ENCODE results near the gene GABRB1.

GABRB1 gene

DNA sequence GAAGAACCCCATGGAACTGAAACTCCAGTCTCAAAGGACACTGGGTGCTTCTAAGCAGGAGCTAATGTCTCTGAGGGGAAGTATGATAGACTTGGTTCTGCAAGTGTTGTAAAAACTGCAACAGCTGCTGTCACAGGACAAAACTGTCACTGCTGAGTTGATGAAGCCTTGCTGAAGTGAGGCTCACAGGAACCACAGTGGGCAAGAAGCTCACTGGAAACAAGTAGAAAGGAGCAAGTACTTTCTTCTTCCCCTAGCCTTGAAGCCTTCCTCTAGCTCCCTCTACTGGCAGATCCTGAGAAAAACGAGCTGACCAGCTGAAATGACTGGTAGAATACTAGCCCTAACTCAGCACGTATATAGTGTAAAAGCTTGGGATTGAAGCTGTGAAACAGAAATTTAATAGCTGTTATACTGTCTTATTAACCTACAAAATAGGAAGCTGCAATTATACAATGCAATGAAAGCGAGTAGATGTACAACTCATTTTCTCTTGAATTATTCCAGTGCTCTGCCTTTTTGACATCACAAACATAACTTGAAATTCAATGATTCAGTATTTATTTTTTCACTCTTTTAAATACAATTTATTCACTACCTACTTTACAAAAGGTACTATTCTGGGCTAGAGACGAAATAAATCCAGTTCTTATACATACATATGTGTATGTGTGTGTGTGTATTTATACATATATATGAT lies 91.4 kb downstream of the GABRB1 start:
- DNase-seq, result peak; percentile 53

DNA sequence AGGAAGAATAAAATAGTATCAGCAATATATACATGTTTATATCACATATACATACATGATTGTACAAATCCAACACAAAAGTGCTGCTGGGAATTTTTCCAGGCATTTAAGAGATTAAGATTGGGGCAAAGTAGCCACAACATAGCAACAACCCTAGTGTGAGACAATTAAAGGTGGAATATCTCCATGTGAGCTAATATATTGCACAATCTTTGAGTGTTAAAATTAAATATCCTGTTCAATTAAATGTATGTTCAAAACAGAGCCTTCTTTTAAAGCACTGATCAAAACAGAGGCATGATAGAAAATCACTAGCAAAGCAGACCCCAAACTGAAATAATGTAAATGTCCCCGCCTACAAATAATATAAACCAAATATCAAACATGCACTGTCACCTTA lies 97.6 kb downstream of the GABRB1 start:
- DNase-seq, result no peak

DNA sequence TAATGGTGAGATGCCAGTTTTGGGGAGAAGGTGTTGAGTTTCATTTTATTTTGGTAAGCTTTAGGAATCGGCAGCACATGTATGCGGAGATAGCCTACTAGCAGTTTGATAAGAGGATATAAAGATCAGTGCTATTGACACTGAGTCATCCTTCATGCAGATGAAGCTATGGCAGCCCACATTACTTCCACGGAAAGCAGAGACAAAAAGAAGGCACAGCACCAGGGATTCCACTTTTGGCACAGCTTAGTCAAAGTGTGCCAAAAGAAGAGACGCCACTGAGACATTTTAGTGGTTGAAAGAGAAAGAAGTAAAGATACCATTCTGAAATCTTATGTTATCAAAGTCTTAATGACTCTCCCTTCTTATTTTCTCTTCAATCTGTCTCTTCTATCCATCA lies 103.8 kb downstream of the GABRB1 start:
- no peak for DNase-seq

DNA sequence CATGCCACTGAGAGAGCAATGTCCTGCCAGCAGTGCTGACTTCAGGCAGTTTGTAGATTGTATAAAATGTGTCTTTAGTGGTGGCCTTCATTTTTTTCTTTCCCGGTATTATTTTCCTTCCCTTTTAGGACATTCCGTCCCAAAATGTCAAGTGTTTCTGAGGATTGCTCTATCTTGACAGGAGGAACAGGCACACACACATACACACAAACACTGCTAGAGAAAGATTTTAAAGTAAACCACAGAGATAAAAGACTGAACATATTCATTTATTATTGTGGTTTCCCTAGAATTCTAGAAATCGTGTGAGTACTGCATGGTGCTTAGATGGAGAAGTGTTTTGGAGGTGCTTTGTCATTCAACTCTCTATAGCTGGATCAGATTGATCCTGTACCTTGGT lies 111.9 kb downstream of the GABRB1 start:
- DNase-seq, result no peak

DNA sequence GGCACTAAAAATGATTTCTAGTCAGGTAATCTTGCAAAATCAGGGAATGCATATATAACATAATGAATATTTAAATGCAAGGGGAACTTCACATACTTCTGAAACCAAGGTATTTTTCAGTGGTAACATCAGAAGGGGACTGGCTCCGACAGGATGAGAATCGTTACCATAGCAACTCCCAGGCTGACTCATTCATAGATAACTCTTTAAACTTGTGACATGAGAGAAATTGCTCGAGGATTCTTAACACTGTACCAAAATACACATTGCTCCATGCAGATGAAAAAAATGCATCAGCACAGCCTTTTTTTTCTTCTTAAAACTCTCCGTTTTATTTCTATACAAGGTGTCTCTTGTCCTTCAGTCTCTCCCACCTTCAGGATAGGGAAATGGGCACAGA lies 114.3 kb downstream of the GABRB1 start:
- no peak for DNase-seq

GRCh38 chr4:47154816-47155370 lies 123.5 kb downstream of the GABRB1 start:
- no peak for DNase-seq

DNA sequence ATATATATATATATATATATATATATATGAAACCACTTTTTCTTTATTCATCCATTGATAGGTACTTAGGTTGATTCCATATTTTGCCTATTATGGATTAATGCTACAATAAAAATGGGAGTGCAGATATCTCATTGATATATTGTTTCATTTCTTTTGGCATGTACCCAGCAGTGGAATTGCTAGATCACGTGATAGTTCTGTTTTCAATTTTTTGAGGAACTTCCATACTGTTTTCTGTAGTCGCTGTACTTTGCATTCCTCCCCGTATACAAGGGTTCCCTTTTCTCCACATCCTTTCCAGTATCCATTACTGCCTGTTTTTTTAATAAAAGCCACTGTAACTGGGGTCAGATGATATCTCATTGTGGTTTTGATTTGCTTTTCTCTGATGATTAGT lies 124.6 kb downstream of the GABRB1 start:
- no peak for DNase-seq

- DNase-seq, result no peak
These were observed 128.7 kb downstream of the GABRB1 start for GRCh38 chr4:47160095-47160494.

DNA sequence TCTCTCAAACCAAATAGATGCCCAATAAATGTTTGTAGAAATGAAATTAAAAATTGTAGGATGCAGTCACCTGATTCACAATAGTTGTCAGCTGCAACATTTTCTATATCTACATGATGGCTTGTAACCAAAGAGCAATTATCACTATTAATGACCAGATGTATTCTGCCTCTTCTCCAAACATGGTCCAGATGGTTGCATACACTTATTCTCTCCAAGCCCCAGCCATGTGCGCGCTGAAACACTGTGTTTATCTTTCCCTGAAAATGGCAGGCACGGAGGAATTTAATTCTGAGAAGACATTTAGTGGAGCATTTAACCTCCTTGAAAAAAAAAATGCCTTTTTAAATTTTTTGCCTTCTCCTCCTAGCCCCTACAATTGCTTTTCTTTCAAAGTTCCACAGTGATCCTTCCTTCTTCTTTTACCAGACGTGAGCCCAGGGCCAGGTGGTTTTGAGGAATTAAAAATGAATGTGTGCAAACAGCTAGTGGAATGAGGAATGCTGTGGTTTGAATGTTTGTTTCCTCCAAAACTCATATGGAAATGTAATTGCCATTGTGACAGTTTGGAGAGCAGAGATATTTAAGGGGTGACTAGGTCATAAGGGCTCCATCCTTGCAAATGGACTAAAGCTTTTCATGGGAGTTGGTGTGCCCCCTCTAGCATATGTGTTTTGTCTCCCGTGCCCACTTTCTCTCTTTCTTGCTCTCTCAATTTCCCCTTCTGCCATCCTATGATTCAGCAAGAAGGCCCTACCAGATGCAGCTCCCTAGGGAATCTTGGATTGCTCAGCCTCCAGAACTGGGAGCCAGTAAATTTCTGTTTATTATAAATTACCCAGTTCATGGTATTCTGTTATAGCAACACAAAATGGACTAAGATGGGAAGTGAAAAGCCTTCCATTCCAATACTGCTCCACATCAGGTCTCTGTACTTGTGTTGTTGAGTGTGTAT lies 136.0 kb downstream of the GABRB1 start:
- no peak for DNase-seq

GRCh38 chr4:47184083-47184482 lies 152.7 kb downstream of the GABRB1 start:
- no peak for DNase-seq

GRCh38 chr4:47185761-47186160 lies 154.4 kb downstream of the GABRB1 start:
- DNase-seq, result no peak

DNA sequence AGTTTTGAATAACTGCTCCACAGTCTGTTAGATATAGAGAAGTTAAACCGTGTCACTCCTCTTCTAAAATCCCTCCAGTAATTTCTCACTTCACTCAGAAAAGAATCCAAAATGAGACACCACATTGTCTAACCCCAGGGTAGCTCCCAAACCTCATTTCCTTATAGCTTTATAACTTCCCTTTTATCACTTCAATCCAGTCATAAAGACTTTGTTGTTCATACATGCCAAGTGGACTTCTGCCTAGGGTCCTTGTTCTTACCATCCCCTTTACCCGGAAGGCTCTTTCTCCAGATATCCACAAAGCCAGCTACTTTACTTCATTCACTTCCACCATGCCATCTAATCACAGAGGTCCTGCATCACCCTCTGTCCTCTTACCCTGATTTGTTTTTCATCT lies 156.2 kb downstream of the GABRB1 start:
- no peak for DNase-seq

GRCh38 chr4:47193179-47193578 lies 161.8 kb downstream of the GABRB1 start:
- no peak for DNase-seq

GRCh38 chr4:47194036-47194737 lies 162.8 kb downstream of the GABRB1 start:
- DNase-seq, result no peak

DNA sequence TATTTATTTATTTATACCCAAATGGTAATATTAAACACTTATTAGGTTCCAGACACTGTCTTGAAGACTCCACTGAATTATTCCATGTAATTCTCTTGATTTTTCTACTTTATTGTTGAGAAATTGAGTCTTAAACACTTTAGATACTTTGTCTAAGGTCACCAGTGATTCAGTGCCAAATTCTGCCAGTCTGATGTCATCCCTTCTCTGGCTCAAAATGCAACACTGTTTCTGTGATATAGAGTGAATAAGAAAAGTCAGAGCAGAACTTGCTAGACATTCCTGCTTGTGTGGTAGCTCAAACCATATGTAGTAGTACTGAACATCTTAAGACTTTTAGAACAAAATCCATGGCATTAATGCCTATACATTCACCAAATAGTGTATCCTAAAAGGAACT lies 164.3 kb downstream of the GABRB1 start:
- no peak for DNase-seq

DNA sequence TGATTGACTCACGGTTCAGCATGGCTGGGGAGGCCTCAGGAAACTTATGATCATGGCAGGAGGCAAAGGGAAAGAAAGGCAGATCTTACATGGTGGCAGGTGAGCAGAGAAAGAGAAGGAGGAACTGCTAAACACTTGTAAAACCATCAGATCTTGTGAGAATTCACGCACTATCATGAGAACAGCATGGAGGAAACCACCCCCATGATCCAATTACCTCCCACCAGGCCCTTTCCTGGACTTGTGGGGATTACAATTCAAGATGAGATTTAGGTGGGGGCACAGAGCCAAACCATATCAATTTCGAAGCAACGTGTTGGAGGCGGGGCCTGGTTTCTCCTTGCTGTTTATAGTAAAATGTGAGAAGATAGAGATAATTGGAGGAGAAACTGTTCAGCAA lies 167.4 kb downstream of the GABRB1 start:
- DNase-seq, result no peak

DNA sequence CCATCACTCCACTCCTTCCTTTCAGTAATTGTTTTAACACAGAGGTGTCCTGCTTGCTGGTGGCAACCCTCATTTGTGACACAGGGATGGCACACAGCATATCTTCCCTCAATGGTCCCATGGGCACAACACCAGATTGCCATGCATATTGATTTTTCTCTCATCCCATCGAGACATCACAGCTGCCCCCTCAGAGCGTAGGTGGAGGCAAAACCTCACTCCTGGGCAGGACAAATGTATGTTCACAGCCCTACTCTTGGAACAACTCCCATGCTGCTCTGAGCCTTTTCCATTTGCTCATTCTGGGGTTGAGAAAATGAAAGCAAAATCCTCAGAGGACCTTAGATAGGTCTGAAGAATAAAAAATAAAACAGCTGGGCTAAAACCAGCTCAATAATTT lies 172.2 kb downstream of the GABRB1 start:
- DNase-seq, result no peak

DNA sequence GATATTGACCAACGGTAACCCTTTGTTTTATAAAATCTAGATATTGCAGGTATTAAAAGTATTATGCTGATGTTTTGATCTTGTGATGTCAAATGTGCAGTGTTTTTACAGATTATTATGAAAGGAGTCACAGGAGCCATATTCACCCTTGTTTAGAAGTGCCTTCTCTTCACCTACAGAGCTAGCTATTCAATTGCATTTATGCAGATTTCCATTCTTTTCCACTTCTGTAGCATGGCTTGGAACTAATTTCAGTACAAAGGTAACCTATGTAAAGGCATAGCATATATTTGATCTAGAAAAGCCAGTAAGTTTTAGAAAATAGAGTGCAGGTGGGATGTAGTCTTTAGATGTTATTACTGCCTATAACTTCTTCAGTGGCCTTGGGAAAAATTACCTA lies 176.2 kb downstream of the GABRB1 start:
- no peak for DNase-seq

- DNase-seq, result no peak
These were observed 178.5 kb downstream of the GABRB1 start for GRCh38 chr4:47209833-47210232.

DNA sequence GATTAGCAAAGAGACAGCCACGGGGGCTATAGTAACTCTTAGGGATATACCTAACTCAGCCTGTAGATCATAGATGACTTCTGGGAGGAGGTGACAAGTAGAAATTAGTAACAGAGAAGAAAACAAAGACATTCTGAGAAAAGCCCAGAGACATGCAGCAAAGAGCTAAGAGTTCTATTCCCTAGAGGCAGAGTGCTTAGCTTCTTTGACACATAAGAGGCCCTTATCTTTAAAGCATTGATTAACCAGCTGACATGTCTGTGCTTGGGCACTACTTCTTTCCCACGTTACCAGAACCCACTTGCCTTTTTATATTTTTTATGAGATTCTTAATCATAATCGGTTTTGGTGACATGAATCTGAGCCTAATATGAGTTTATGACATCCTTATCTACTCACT lies 179.5 kb downstream of the GABRB1 start:
- no peak for DNase-seq

DNA sequence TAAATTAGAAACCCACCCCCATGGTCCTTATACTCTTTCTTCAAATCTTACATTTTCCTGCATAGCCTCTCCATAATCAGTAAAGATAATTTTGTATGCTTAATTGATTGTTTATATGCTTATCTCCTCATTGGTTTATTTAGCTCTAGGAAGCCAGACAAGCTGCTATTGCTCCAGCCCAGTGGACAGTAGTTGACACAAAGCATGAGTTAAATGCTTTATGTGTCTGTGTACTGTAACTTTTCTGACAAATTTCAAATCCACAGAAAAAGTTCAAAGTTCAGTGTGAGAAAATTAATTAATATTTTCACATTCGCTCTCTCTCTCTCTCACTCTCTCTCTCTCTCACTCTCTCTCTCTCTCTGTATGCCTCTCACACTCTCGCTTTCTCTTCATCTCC lies 181.7 kb downstream of the GABRB1 start:
- DNase-seq, result no peak

- no peak for DNase-seq
These were observed 182.2 kb downstream of the GABRB1 start for GRCh38 chr4:47213539-47213938.

DNA sequence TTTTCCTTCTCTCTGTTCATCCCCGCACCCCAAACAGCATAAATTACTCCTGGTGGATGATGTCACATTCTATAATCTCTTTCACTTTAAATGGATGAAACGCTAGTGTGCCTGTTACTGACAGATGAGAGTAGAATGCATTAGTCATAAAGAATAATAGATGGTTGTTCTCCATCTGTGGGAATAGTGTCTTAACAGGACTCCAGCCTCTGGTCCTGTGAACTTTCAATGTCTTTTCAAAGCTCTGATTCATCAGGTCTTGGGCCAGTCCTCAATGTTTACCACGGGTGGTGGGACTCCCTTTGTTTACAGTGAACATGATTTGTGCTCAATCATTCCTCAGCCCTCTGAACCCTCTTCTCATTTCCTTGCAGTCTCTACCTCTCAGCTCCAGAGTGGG lies 182.6 kb downstream of the GABRB1 start:
- no peak for DNase-seq
